AG09319 (cell line): ENCODE results near the gene VIPR1.

Source experiments
- DNase-seq: peaks from one replicate; pipeline ENCODE4 v3.0.0-alpha.2; 2010; ENCODE audit warnings: low read depth; ENCODE audit errors: extremely low read depth
- CTCF ChIP-seq: IDR thresholded peaks from 2 replicates; pipeline ENCODE4 v1.5.1; 2011; ENCODE audit warnings: low read depth, mild to moderate bottlenecking, inconsistent platforms, low read length, moderate library complexity

VIPR1 gene

GRCh38 chr3:42505849-42506410, 3.5 kb downstream of the VIPR1 start:
- no peak for TF ChIP-seq CTCF
- no peak for DNase-seq

GRCh38 chr3:42507252-42507651, 4.8 kb downstream of the VIPR1 start:
- no peak for DNase-seq
- no peak for TF ChIP-seq CTCF

- no peak for TF ChIP-seq CTCF
- DNase-seq: no peak
Observed at GRCh38 chr3:42507761-42508335, 5.4 kb downstream of the VIPR1 start.

GRCh38 chr3:42508562-42508961, 6.1 kb downstream of the VIPR1 start:
- no peak for TF ChIP-seq CTCF
- no peak for DNase-seq

GRCh38 chr3:42509111-42509510, 6.7 kb downstream of the VIPR1 start:
- DNase-seq: no peak

GRCh38 chr3:42510325-42510724, 7.9 kb downstream of the VIPR1 start:
- no peak for DNase-seq
- TF ChIP-seq CTCF: no peak

More at GRCh38 chr3:42509111-42509510, 6.7 kb downstream of the VIPR1 start:
- no peak for TF ChIP-seq CTCF

GRCh38 chr3:42511201-42511600, 8.8 kb downstream of the VIPR1 start:
- no peak for DNase-seq
- no peak for TF ChIP-seq CTCF
